ENCODE results near the gene TMPRSS3. TPM values are rescaled to one million over a fixed set of nuclear protein-coding genes. Genes with fewer than 3 reads are reported as not detected.

Gene TMPRSS3
- total RNA-seq, 1 experiment from 2014 or later: 2.0 TPM

DNA sequence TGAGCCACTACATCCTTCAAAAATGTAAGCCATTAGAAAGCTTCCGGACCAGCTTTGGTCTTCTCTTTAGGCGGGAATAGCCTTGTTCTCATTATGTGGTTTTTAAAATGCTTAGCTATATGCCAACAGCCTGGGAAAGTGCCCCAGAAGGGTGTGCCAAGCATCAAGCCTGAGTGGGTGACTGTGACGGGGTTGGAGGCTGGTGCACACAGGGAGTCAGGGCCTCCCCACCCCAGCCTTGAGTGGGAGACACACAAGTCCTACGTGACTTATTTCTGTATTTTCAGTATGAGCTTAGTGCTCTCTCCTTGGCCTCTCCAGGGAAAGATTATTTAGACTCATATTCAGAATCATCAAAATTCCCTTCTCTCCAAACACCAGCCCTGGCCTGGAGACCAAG, 17.6 kb upstream of the TMPRSS3 start:
- no TSS peak for BruUV-seq (replicated peaks)
- DNase-seq (ENCODE audit: unreplicated experiment): no peak
- no peaks in the 10 kb centered on the region for H3K27me3 Mint-ChIP-seq (ENCODE audit: insufficient read depth, unreplicated experiment)
- no peaks in the 10 kb centered on the region for H3K9me3 Mint-ChIP-seq (ENCODE audit: unreplicated experiment)
- CTCF ChIA-PET: no interaction called here
- no peak overlapping the region for H3K27ac Mint-ChIP-seq (ENCODE audit: low read depth, unreplicated experiment)
- peaks cover 5% of the 10 kb centered on the region for H3K4me1 Mint-ChIP-seq (ENCODE audit: insufficient read depth, unreplicated experiment)
- POLR2A ChIA-PET: no interaction called here
- no peaks in the 10 kb centered on the region for H3K36me3 Mint-ChIP-seq (ENCODE audit: insufficient read depth, unreplicated experiment)
- H3K4me3 Mint-ChIP-seq (ENCODE audit: unreplicated experiment): no peak overlapping the region
- TF ChIP-seq, protein P1, sequence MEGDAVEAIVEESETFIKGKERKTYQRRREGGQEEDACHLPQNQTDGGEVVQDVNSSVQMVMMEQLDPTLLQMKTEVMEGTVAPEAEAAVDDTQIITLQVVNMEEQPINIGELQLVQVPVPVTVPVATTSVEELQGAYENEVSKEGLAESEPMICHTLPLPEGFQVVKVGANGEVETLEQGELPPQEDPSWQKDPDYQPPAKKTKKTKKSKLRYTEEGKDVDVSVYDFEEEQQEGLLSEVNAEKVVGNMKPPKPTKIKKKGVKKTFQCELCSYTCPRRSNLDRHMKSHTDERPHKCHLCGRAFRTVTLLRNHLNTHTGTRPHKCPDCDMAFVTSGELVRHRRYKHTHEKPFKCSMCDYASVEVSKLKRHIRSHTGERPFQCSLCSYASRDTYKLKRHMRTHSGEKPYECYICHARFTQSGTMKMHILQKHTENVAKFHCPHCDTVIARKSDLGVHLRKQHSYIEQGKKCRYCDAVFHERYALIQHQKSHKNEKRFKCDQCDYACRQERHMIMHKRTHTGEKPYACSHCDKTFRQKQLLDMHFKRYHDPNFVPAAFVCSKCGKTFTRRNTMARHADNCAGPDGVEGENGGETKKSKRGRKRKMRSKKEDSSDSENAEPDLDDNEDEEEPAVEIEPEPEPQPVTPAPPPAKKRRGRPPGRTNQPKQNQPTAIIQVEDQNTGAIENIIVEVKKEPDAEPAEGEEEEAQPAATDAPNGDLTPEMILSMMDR (IDR thresholded peaks at IDR 0.05; ENCODE audit: unreplicated experiment): no peak
- intact Hi-C loops (cut with micrococcal nuclease): no loop called here

DNA sequence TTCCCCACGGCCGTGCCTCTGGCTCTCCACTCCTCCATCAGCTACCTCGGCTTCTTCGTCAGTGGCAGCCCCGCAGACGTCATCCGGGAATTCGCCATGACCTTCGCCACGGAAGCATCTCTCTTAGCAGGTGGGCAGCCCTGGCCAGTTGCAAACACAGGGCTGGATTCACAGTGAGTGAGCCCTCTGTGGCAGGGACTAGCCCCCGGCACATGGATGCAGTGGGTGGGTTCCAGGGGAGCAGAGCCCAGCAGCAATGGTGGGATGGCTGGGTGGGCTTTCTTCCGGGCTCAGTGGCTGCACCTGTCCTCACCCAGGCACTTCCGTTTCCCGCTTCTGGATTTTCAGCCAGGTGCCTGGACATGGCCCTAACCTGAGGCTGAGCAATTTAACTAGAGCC, 17.2 kb upstream of the TMPRSS3 start:
- POLR2A ChIA-PET: no interaction called here
- H3K9me3 Mint-ChIP-seq (ENCODE audit: unreplicated experiment): no peaks in the 10 kb centered on the region

DNA sequence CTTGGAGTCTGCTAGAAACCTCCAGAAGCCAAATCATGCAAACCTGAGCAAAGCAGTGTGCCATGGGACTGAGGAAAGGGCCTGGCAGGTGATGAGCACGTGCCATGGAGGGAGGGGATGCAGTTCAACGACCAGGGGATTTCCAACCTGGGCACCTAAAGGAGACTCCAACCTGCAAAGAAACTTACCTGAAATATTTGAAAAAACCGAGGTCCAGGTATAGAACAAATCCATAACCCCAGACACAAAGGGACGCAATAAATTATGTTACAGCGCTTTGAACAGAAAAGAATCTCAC, 16.7 kb upstream of the TMPRSS3 start:
- TF ChIP-seq, protein P1 (IDR thresholded peaks at IDR 0.05; ENCODE audit: unreplicated experiment): no peak
- Mint-ChIP-seq H3K27ac (ENCODE audit: low read depth, unreplicated experiment) (no peak overlapping the region), H3K36me3 (ENCODE audit: insufficient read depth, unreplicated experiment) (no peaks in the 10 kb centered on the region), H3K9me3 (ENCODE audit: unreplicated experiment) (no peaks in the 10 kb centered on the region), H3K27me3 (ENCODE audit: insufficient read depth, unreplicated experiment) (no peaks in the 10 kb centered on the region), H3K4me1 (ENCODE audit: insufficient read depth, unreplicated experiment) (peaks cover 5% of the 10 kb centered on the region), H3K4me3 (ENCODE audit: unreplicated experiment) (no peak overlapping the region)
- intact Hi-C loops (cut with micrococcal nuclease): no loop called here
- ChIA-PET POLR2A (no interaction called here), CTCF (no interaction called here)
- BruUV-seq (replicated peaks): no TSS peak
- no peak for DNase-seq (ENCODE audit: unreplicated experiment)

More for the DNA sequence above, 17.2 kb upstream of the TMPRSS3 start:
- H3K4me1 Mint-ChIP-seq (ENCODE audit: insufficient read depth, unreplicated experiment): peaks cover 5% of the 10 kb centered on the region
- no peak overlapping the region for H3K27ac Mint-ChIP-seq (ENCODE audit: low read depth, unreplicated experiment)
- intact Hi-C loops (cut with micrococcal nuclease): no loop called here
- TF ChIP-seq, protein P1 (IDR thresholded peaks at IDR 0.05; ENCODE audit: unreplicated experiment): no peak
- no peak overlapping the region for H3K4me3 Mint-ChIP-seq (ENCODE audit: unreplicated experiment)
- no TSS peak for BruUV-seq (replicated peaks)
- no peaks in the 10 kb centered on the region for H3K36me3 Mint-ChIP-seq (ENCODE audit: insufficient read depth, unreplicated experiment)
- DNase-seq (ENCODE audit: unreplicated experiment): no peak
- CTCF ChIA-PET: no interaction called here
- no peaks in the 10 kb centered on the region for H3K27me3 Mint-ChIP-seq (ENCODE audit: insufficient read depth, unreplicated experiment)

DNA sequence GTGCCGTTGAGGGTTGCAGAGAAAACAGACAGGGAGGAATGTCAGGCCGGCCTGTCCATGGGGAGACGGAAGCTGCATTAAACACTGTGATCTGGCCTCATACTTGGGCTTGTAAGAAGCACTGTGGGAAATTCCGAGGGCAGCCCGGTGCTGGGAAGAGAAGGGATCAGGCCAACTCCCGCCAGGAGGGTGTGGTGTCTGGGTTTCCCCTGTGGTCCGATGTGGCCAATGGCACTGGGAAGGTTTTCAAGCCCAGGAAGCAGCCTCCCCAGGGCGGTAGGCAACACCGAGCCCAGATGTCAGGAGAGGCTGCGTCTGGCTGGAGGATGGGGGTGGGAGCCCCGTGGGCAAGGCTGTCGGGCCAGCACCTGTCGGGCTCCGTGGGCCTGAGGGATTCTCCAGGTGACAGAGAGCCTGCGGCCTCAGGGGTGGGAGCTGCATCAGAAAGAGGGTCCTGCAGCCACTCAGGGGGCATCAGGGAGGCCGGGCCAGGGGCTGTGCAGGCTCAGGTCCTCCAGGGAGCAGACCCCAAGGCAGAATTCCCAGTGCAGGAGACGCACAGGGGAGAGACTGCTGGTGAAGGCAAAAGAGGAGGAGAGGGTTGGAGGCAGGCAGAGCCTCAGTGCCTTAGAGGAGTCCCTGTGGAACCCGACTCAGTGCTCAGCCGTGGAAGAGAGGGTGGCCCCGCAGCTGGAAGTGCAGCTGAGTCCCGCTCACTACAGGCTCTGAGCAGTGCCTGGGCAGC, 16.2 kb upstream of the TMPRSS3 start:
- no peaks in the 10 kb centered on the region for H3K27me3 Mint-ChIP-seq (ENCODE audit: insufficient read depth, unreplicated experiment)
- BruUV-seq (replicated peaks): no TSS peak
- TF ChIP-seq, protein P1 (IDR thresholded peaks at IDR 0.05; ENCODE audit: unreplicated experiment): no peak
- no peaks in the 10 kb centered on the region for H3K9me3 Mint-ChIP-seq (ENCODE audit: unreplicated experiment)
- H3K4me1 Mint-ChIP-seq (ENCODE audit: insufficient read depth, unreplicated experiment): peaks cover 5% of the 10 kb centered on the region
- no peaks in the 10 kb centered on the region for H3K36me3 Mint-ChIP-seq (ENCODE audit: insufficient read depth, unreplicated experiment)
- no peak overlapping the region for H3K4me3 Mint-ChIP-seq (ENCODE audit: unreplicated experiment)
- no peak overlapping the region for H3K27ac Mint-ChIP-seq (ENCODE audit: low read depth, unreplicated experiment)
- peak; percentile 24 for DNase-seq (ENCODE audit: unreplicated experiment)
- ChIA-PET POLR2A (no interaction called here), CTCF (interaction anchor here (0.7 to 0.9 kb wide), 2 partner anchors 30 to 135 kb away, joined by 3 to 4 read pairs; no protein-coding TSS in a partner anchor)
- intact Hi-C loops (cut with micrococcal nuclease): no loop called here

All from MCF 10A (cell line).